GM18508 (cell line): Measurements from ENCODE around the gene BRCA2.

ENCODE experiments used
- ATAC-seq: cut with Tn5 transposase; IDR thresholded peaks from one replicate; pipeline ENCODE4 v1.9.1; 2021; ENCODE audit warnings: moderate number of reproducible peaks; ENCODE audit not compliant: insufficient read depth, unreplicated experiment

BRCA2 gene

DNA sequence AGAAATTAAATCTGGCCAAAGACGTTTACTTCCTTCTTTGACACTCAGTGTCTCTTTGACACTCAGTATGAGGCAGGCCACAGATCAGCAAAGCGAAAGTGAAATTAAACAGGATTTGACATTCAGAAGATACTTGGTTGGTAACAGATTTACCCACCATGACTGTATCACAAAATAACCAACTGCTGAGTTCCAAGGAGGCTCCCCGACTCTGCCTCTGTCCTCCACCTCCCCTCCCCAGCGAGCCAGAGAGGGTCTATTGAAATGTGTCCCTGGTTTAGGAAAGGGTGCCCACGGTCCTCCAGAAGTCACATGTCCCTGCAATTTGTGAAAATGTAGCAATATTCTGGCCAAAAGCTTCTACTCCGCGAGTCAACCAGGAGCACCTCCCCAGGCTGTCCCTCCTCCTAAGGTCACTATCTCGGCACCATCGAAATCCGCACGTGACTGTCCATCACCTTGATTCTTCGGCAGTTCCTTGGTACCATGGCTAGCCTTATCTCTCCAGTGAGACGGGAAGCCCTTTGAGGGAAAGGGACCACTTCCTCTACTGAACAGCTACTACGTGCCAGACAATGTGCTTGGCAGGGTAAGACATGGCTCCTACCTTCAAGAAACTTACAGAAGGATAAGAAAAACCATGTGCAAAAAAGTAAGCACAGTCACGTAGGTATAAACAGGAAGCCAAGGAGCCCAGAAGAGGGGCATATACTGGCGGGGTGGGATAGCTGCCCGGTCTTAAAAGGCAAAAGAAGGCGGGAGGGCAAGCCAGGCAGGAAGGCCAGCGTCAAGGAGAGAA, 111.1 kb downstream of the BRCA2 start:
- peak; percentile 39 for ATAC-seq

DNA sequence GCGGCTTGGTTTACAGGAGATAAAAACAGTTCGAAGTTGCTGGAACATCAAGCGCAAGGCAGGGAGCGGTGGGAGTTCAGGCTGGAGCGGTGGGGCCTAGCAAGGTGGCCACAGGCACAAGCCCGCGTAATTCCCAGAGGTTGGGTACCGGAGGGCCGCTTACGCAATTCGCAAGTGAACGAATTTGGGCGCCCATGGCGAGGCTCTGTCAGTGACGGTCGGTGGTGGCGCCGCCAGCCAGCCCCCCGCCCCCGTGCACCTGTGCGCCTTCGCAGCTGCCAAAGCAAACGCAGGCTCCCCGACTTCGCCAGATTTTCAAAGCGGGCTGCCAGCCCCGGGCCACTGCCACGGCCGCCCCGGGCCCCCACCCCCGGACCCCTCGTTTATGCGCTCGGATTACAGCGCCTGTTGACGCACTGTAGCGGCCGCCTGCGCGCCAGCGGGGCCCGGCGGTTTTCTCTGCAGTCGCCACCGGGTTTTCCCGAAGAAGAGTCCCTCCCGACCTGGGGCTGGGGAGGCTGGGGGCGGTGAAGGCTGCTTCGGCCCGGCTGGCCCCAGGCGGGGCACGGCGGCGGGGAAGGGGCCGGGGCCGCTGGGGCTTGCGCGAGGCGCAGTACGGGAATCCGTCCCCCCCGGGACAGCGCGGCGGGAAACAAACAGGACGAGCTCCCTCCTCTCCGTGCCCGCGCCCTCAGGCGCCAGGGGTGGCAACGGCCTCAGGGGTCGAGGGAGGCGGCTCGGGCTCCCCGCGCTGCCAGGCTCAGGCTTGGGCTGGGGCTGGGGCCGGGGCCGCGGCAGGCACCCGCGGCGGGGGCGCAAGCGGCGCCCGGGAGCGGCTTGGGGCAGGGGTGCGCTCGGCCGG, 111.9 kb downstream of the BRCA2 start:
- peak; percentile 0 for ATAC-seq

DNA sequence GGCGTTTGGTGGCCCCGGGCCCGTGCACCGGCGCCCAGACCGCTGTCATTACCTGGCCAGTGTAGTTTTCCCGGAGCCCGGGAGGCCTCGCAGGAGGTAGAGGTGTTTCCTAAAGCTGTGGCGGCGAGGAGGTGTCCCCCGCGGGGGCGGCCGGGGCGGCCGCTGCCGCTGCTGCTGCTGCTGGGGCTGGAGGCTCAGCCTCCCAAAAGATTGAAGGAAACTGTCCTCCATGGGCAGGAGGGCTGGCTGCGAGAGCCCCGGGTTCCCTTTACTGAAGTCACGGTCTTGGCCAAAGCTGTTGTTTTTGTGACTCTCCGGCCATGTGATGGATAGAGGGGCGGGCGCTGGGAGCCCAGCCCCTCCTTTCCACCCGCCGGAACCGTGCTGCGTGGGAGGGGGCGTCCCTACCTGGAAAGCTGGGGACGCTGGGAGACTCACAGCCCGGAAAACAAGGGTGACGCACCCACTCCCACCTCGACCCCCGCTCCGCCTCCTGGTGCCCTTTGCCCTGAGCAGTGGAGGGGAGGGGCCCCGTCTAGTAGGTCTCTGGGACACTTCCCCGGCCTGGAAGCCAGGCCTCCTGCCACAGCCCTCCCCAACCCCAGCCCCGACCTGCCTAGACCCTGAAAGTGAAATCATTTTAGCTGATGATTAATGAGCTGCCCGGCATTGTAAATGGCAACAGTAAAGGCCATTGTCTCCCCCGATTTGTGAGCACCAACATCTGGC, 112.7 kb downstream of the BRCA2 start, which contains the start of gene N4BP2L1:
TSS of gene N4BP2L1 (minus strand) at position 279 of the 729 bp plus-strand sequence. CDS start at position 231, 48 bp downstream.
- ATAC-seq: peak; percentile 44

DNA sequence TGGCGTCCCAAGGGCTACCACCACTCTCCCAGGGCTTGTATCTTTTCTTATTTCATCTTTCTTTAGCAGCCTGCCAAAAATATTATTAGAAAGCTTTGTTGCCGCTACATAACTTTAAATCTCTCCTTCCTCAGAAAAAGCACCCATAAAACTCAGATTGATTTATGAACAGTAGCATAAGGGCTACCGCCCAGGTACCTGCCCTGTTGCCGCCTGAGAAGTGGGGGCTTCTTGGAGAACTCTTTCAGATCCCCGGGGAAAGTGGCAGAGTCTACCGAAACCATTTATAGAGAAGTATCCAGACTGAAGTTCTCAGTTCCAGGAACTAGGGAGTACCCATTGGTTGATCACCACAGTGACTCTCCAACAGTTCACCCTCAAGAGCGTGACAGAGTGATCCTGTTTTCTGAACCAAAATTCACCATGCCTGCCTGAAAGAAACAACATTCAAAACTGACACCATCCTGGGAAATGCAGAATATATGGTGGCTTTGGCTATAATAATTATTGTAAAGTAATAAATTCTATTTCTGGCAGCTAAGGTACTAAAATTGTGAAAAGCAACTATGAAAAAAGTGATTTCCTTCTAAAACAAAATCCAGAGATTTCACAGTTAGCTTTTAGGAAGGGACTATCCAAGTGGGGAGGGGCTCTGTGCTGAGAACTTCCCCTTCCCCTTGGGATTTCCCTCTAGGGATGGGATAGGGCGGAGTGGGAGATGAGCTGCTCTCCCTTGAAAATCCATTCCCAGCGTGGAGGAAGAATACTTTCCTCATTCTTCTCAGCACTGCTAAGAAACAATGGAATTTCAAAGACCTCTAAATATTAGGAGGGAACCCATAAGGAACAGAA, 113.5 kb downstream of the BRCA2 start:
- no peak for ATAC-seq

DNA sequence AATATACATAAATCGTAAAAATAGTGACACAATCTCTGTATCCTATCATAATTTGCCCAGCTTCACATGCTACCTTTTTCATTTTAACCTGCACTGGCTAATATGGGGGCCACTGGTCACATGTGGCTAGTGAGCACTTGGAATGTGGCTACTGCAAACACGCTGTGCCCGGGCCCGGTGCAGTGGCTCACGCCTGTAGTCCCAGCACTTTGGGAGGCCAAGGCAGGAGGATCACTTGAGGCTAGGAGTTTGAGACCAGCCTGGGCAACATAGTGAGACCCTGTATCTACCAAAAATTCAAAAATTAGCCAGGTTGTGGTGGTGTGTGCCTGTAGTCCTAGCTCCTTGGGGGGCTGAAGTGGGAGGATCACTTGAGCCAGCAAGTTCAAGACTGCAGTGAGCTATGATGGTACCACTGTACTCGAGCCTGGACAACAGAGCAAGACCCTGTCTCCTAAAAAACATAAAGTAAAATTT, 114.2 kb downstream of the BRCA2 start:
- no peak for ATAC-seq

DNA sequence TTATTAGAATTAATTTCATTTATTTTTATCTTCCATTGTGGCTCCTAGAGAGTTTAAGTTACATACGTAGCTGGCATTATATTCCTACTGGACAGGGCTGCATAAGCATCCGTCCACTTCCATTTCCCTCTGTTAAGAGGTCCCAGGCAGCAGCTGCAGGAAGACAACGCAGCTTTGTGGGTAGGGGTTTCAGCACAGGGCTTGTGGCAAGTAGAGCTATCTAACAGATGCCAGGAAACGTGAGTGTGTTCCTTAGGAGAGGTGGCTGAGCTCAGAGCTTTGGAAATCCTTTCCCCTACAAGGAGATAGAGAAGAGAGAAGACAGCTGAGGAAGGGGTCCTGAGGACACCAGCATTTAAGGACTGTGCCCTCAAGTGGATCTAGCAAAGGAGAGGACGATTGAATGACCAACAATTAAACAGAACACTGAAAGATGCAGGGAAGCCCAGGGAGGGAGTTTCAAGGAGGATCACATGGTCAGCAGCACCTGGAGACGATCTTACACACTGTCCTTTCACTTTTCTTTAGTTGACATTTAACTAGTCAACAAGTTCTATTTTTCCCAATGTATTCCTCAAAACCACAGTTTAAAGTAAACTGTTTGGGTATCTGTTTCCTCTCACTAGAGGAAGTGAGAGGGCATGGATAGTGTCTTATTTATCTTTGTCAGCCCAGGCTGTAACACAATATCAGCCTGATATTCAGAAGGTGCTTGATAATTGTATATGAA, 114.9 kb downstream of the BRCA2 start:
- ATAC-seq: no peak

DNA sequence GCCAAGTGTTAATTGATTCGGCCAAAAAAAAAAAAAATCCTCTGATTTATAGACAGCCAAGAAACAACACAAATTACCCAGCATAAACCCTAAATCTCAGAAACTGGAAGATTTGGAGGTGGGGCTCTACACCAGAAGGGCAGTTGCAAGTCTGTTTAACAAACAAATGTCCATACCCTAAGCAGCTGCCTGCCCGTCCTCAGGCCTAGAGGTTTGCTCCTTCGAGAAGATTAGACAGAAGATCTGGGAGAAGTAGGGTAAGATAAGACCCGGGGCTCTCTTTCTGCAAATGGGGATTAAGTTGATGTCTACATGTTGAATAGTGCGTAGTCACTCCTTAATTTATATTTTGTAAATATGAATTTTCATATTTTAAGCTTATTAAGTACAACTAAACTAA, 116.1 kb downstream of the BRCA2 start:
- no peak for ATAC-seq

DNA sequence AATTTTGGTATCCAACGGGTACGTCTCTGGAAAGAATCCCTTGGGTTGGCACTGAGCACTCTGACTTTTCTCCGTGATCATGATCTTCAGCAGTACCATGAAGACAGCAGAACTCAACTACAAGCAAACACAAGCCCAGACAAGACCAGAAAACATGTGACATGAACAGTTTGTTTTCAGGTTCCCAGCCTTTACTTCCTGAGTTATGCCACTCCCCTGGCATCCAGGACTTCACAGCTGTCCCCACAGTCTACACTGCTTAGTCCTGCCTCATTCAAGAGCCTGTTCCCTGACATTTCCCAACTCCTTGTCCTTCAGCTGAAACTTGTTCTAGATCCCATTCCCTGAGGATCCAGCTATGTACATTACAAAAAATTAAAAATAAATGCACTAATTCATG, 117.5 kb downstream of the BRCA2 start:
- ATAC-seq: no peak

DNA sequence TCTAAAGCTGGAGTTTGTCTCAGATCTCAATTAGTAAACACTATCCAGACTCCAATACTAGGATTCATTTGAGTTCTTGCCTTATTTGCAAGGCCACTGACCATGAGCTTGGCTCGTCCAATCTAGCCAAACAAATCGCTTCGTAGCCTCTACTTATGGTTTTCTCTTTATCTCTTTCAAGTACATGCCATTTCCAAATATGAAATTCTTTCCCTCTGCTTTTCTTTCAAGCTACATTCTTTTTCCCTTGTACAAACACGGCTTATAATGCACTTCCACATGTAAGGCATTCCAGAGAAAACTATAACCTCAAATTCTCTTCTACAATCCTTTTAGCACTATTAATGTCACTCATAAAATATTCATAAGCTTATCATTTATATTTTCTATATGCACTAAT, 123.6 kb downstream of the BRCA2 start:
- ATAC-seq: no peak

DNA sequence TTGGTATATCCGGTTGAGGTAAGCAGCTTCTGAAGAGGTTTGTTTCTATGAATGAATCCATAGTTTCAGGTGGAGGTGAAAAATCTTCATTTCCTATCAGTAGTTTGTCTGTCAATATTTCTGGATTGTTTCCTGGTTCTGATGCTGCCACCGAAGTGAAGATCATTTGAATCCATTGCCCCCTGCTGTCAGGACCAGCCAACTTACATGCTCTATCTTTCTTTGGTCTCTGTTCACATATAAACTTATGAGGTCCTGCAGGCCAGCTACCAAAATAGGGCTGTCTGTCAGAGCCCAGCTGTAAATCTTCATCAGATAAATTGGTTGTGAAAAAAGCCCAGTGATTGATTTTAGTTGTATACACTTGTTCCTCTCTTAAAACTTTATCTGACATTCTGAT, 127.8 kb downstream of the BRCA2 start:
- peak; percentile 54 for ATAC-seq

DNA sequence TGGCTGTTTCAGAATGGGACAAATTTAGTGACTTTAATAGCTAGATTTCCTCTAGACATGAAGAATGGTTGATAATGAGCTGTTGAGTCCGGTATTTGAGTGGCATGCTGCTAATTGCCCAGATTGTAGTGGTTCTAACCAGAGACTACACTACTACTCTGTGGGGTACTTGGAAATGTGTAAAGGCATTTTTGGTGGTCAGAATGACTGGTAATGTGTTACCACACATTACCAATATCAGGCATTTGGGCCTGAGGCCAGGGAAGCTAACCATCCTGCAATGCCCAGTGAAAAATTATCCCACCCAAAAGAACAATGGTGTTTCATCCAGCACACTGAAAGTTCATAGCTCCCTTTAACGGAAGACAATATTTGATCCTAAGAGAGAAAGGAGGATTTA, 130.2 kb downstream of the BRCA2 start:
- ATAC-seq: no peak

DNA sequence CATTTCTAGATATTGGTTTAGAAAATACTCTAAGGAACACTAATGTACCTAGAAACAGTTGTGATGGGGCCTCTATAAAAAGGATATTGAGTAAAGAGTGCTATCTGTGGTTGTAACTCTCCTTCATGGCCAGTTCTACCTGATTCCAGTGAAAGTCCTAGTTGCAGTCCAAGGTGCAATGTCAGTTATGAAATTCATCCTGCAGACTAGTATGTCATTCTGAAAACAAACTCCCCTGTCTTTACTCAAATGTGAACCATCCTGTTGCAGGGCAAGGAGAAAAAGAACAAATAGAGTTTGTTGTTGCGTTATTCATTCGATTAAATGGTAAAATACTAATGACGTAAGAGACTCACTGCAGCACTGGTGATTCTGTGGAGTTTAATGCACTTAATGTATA, 130.9 kb downstream of the BRCA2 start:
- ATAC-seq: no peak

DNA sequence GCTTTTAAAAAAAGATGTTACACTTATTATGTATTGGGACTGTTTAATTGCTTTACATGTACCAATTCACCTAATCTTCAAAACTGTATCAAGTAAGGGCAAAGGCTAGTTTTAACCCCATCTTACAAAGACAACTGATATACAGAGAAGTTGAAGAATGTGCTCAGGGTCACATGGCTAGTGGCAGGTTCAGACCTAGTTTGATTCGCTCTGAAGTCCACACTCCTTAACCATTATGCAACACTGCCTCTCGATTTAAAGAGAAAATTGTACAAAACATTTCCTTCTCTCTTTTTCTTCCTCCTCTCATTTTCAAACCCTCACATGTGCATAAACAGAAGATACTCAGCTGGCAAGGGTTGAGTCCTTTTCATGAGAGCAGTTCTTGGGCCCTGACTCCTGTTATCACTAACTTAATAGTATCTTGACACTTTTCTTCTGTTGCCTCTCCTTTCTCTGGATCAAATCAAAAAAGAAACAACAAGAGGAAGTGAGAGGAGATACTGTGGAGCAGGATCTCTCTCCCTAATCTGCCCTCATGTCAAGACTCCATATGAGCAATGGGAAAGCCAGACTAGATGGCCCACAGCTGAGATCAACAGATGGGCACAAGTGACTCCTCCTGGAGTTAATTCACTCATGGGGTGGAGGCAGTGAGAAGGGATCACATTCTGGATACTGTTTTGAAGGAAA, 131.6 kb downstream of the BRCA2 start:
- no peak for ATAC-seq

DNA sequence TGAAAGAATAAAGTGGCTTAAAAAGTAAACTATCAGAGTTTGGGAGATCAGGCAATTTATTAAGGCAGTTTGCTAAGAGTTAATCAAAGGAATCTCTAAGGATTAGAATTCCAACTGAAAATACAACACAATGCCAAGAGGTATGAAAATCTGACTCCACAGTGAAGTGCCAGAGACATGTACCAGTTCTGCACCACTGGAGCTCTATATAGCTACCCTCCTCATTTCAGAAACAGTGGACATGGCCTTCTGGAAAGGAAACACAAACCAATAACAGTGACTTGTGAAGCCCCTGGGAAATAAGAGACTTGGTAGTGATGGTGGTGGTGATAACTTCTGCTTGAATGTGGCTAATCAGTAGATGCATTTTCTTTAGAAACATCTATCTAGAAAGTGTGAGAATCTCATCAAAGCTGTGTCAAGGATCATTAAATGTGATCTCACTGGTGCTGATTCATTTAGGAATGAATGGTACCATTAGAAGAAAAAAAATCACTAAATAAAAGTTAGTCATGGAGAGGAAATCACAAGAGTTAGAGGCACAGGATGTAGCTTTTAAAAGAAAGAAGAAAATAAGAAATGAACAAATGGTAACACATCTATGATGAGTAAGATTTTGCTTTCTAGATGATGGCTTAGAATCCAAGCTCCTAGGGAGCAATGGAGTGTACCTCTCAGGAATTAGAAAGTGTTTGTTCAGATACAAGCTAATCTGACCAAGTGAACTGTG, 132.8 kb downstream of the BRCA2 start:
- ATAC-seq: no peak

DNA sequence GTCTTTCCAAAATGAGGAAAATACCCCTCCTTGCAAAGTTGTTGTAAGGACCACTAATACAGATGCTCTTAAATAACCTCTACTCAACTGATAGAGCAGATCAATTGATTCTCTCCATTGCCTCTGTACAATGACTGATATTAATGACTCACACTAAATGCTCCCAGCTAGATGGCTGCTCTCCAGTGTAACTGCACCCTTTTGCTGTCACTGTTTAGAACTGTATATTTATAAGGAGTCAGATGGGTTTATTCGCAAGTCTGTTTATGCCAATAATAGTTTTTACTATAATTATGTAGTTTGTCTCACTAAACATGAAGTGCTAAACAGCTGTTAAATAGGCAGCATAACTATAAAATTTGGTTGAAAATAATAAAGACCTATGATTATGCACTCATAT, 133.7 kb downstream of the BRCA2 start:
- ATAC-seq: no peak
